Measurements from ENCODE around the gene ZIC1.

DNA sequence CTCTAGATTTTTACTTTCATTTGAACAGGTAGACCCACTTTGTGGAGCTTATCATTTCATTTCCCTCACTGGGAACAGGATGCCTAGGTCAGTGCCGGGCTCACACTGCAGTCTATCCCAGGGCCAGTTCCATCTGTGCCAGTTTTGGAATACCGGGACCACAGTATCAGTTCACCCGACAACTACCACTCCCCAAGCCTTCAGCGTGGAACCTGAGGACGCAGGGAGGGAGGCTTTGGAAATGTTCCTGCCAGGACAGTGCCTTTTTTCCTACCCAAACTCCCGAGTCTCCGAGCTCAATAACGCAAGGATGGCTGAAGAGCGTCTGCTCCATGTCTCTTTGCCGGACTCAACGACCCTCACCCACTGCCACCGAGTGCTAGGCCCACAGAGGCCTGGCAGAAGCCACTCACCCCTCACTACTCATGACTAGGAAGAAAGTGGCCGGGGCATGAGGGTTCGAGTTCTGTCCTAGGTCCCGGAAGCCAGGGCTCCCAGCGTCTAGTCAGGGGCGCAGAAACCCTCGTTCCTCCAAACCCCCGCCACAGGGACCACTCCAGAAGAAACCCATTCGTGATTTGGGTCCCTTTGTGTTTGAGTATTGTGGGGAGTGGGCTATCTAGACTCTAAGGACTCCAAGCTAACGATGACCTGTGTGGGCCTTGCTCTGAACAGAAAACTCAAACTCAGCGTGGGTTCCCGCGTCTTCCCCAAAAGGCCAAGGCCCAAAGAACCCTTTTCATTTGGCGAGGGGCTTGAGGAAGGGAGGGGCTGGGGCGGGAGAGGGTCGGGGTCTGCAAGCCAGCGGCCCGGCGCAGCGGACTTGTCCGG lies 11.4 kb downstream of the ZIC1 start:
- TF ChIP-seq, protein P1, sequence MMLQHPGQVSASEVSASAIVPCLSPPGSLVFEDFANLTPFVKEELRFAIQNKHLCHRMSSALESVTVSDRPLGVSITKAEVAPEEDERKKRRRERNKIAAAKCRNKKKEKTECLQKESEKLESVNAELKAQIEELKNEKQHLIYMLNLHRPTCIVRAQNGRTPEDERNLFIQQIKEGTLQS (IDR thresholded peaks at IDR 0.05), result no peak
- TF ChIP-seq, protein P2, sequence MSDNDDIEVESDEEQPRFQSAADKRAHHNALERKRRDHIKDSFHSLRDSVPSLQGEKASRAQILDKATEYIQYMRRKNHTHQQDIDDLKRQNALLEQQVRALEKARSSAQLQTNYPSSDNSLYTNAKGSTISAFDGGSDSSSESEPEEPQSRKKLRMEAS (IDR thresholded peaks at IDR 0.05), result no peak

All from HCT116 (cell line).